Stimulated activated CD8-positive, alpha-beta memory T cell treated with anti-CD3 and anti-CD28 coated beads, Interleukin-7, amount 100 ng/mL, for 1 hour (primary cell): ENCODE results near the gene PRPF39.
"Not testable (repeated sequence)": the region's sequence is repeated elsewhere in the genome, so short reads cannot be mapped to it uniquely, and the experiment has no call there.

Experiments
- DNase-seq, 2 donors: peaks; one replicate each; pipeline ENCODE4 v3.0.0-alpha.2; 2020; ENCODE audit warnings: low read depth in 2 of 2

Gene PRPF39

DNA sequence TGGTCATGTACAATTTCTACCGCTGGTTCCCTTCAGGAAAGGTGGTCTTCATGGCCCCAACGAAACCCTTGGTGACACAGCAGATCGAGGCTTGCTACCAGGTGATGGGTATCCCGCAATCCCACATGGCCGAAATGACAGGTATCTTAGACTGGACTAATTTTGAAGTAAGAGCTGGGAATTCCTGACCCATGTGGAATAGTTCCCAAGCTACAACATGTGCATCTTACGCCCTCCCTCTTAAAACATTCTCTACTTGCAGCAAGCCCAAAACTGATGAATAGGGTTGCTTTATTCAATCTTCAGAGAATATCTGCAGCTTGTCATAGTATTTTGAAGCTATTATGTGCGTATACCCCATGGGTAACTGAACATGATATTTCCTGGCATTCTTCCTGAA lies 52.5 kb downstream of the PRPF39 start:
- DNase-seq, result no peak

DNA sequence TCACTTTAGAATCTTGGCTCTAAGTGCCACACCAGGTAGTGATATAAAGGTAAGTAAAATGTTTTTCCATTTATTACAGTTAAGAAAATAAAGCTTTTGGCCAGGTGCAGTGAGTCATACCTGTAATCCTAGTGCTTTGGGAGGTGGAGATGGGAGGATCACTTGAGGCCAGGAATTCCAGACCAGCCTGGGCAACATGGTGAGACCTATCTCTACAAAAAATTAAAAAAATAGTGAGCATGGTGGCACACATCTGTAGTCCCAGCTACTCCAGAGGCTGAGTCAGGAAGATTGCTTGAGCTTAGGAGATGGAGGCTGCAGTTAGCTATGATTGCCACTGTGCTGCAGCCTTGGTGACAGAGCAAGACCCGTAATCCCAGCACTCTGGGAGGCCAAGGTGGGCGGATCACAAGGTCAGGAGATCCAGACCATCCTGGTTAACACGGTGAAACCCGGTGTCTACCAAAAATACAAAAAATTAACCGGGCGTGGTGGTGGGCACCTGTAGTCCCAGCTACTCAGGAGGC lies 56.8 kb downstream of the PRPF39 start:
- no peak for DNase-seq

DNA sequence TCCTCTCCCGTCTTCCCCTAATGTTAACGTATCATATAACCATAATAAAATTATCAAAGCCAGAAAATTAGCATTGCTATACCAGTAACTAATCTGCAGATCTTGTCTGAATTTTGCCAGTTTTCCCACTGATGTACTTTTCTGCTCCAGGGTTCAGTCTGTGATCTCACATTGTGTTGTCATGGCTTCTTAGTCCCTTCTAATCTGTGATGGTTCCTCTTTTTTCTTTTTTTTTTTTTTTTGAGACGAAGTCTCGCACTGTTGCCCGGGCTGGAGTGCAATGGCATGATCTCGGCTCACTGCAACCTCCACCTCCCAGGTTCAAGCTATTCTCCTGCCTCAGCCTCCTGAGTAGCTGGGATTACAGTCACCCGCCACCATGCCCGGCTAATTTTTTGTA lies 58.2 kb downstream of the PRPF39 start:
- not testable (repeated sequence) for DNase-seq

DNA sequence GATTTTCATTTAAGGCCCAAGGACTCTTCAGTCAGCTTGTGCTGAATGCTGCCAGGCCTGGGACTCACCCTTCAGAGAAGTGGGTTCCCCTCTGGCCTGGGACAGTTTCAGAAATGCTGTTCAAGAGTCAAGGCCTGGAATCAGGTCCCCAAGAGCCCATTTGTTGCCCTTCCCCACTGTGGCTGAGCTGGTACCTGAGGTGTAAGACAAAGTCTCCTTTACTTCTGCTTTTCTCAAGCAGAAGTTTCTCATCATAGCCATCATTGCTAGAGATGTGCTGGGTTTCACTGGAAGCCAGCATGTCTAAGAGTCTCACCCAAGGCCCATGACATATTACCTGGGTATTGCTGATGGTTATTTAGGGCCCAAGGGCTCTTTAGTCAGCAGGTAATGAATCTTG lies 60.7 kb downstream of the PRPF39 start:
- DNase-seq, result no peak

DNA sequence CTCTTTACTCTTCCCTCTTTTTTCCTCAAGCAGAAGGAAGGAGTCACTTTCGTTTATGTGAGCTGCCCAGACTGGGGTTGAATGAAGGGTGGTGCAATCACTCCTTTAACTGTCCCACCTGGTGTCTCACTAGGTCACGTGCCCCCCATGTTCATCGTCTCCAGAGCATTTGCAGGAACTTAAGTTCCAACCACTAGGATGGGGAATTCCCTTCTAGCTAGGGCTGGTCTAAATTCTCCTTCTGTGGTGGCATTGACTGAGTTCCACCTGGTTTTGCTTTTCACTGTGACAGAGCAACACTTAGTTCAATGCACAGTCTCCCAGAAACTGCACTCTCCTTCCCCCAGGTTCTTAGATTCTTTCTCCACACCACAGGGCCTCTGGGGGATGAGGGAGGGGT lies 61.3 kb downstream of the PRPF39 start:
- no peak for DNase-seq

DNA sequence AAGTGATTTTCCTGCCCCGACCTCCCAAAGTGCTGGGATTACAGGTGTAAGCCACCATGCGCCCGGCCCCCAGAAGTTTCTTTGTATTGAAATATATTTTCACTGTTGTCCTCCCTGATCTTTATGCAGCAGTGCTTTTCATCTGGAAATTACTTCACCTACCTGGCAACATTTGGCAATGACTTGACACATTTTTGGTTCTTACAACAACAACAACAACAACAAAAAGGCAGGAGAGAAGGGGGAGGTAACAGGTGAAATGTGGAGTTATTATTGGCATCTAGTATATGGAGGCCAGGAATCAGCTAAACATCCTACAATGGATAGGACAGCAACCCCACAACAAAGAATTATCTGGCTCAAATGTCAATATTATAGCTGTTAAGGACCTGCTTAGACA lies 65.7 kb downstream of the PRPF39 start:
- no peak for DNase-seq

DNA sequence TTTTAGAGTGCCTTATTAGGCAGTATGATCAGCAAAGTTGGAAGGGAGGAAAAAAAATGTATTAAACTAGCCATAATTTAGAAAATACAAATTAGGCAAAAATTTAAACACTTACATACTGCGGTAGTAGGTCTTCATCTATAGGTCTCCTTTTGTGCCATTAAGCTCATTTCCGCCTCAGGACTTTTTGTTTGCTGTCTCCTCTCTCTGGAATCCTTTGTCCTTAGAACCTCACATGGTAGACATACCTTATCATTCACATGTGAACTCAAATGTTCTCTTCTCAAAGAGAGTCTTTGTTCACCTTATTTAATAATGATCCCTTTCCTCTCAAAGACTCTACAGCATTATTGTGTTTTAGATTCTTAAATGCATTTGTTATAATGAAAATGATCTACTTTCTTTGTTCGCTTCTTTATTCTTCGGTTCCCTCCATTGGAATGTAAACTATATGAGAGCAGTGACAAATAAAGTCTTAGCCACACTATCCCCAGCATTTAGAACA lies 66.5 kb downstream of the PRPF39 start:
- DNase-seq, result no peak

DNA sequence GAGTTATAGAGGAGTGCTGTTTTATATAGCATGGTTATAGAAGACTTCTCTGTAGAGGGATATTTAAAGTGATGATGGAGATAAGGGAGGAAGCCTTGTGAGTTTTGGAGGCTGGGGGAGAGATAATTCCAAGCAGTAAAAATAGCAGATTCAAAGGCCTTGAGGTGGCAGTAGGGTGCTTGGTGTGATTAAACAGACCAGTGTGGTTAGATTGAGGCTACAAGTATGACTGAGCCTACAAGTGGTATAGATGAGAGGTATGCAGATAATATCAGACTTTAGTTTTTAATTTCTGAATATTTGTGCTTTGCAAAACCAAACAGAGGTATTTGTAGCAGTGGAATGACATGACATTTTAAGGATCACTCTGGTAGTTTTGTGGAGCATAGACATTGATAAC lies 72.2 kb downstream of the PRPF39 start:
- no peak for DNase-seq
